ENCODE measurements around the gene LRRN3.

Gene LRRN3

DNA sequence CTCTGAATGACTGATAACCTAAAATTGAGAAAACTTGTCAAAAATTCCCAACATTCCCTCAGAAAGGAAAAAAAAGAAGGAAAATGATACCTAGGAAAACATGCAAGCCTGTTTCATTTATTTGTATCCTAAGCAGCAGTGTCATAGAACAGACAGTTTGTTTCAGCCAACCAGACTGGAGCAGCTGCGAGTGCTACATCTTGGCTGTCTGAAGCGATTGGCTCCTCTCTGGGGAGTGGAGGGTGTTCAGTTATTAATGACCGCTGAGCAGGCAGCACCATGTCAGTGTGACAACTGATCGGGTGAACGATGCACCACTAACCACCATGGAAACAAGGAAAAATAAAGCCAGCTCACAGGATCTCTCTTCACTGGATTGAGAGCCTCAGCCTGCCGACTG lies at the start of gene LRRN3:
Gene LRRN3 (plus strand): TSS at position 282 of the 400 bp plus-strand sequence. CDS start 31,646 bp downstream, outside the sequence.
- DNase-seq (ENCODE audit: low spot score), result no peak
- TF ChIP-seq, protein P1, sequence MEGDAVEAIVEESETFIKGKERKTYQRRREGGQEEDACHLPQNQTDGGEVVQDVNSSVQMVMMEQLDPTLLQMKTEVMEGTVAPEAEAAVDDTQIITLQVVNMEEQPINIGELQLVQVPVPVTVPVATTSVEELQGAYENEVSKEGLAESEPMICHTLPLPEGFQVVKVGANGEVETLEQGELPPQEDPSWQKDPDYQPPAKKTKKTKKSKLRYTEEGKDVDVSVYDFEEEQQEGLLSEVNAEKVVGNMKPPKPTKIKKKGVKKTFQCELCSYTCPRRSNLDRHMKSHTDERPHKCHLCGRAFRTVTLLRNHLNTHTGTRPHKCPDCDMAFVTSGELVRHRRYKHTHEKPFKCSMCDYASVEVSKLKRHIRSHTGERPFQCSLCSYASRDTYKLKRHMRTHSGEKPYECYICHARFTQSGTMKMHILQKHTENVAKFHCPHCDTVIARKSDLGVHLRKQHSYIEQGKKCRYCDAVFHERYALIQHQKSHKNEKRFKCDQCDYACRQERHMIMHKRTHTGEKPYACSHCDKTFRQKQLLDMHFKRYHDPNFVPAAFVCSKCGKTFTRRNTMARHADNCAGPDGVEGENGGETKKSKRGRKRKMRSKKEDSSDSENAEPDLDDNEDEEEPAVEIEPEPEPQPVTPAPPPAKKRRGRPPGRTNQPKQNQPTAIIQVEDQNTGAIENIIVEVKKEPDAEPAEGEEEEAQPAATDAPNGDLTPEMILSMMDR (IDR thresholded peaks at IDR 0.05; ENCODE audit: extremely low read depth, insufficient read depth, missing control alignments), result no peak
- in situ Hi-C loops (cut with MboI; ENCODE audit: low pct_unique_long_range_greater_than_20kb, low sequenced_read_pairs, unreplicated experiment), result loop anchor here (25.0 kb wide), 2 partner anchors 396 to 646 kb away; no protein-coding TSS in a partner anchor

DNA sequence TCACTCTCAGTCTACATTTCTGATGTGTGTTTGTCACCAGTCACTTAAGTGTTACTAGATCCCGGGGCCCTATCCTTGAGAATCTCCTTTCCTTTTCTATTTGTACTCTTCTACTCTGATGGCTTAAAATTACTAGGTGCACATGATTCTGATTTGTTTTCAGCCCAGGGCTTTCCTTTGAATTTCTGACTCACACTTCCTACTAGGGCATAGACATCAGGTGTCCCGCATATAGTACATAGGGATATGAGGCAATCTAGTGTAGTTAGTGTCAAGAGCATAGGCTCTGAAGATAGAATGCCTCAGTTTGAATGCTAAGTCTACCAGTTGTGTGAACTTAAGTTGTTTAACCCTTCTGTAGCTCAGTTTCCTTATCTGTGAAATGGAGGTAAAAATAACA lies 49.4 kb upstream of the LRRN3 start:
- TF ChIP-seq, protein P1 (IDR thresholded peaks at IDR 0.05; ENCODE audit: extremely low read depth, insufficient read depth, missing control alignments), result no peak
- in situ Hi-C loops (cut with MboI; ENCODE audit: low pct_unique_long_range_greater_than_20kb, low sequenced_read_pairs, unreplicated experiment), result no loop called here
- DNase-seq (ENCODE audit: low spot score), result no peak

DNA sequence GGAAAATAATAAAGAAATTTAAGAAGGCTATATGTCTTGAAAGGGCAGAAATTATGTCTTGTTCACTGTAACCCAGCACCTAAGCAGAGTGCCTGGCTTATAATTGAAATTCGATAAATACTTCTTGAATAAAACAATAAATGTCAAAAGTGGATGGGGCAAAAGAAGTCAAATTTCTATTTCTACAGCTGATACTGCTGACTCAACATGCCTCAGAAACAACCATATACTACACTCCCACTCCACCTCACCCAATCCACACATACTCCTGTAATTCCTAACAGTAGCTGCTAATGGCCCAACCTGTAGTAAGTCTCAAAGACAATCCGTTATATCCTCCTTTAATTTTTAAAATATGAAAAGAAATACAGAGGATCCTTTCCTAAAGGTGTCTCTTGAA lies 48.1 kb upstream of the LRRN3 start:
- in situ Hi-C loops (cut with MboI; ENCODE audit: low pct_unique_long_range_greater_than_20kb, low sequenced_read_pairs, unreplicated experiment), result no loop called here
- TF ChIP-seq, protein P1 (IDR thresholded peaks at IDR 0.05; ENCODE audit: extremely low read depth, insufficient read depth, missing control alignments), result no peak
- DNase-seq (ENCODE audit: low spot score), result no peak

DNA sequence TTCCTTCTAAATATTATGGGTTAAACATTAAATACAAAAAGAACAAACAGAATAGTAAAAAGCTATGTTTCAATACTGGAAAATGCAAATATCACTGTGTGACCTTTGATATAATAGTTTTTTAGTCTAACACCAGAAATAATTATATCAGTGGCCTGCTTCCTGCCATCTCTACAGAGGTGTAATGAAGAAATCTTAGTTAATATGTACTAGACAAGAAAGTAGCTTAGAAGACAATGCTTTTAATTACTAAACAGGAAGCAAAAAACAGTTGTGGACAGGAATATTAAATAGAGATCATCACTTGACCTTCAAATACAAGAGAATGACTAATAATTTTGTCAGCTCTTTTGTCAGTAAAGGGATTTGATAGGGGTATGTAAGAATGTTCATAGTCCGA lies 47.4 kb upstream of the LRRN3 start:
- in situ Hi-C loops (cut with MboI; ENCODE audit: low pct_unique_long_range_greater_than_20kb, low sequenced_read_pairs, unreplicated experiment), result no loop called here
- TF ChIP-seq, protein P1 (IDR thresholded peaks at IDR 0.05; ENCODE audit: extremely low read depth, insufficient read depth, missing control alignments), result no peak
- DNase-seq (ENCODE audit: low spot score), result no peak

DNA sequence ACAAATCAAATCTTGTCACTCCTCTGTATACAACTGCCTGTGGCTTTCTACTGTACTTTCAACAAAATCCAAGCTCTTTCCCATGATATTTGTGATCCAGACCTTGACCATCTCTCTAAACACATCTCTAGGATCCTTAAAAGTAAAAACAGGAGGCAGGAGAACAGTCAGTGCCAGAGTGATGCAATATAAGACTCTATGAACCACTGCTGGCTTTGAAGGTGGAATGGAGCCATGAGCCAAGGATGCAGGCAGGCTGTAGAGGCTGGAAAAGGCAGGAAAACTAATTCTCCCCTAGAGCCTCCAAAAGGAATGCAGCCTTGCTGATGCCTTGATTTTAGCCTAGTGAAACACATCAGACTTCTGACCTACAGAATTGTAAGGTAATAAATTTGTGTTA lies 45.5 kb upstream of the LRRN3 start:
- DNase-seq (ENCODE audit: low spot score), result no peak
- TF ChIP-seq, protein P1 (IDR thresholded peaks at IDR 0.05; ENCODE audit: extremely low read depth, insufficient read depth, missing control alignments), result no peak
- in situ Hi-C loops (cut with MboI; ENCODE audit: low pct_unique_long_range_greater_than_20kb, low sequenced_read_pairs, unreplicated experiment), result no loop called here

DNA sequence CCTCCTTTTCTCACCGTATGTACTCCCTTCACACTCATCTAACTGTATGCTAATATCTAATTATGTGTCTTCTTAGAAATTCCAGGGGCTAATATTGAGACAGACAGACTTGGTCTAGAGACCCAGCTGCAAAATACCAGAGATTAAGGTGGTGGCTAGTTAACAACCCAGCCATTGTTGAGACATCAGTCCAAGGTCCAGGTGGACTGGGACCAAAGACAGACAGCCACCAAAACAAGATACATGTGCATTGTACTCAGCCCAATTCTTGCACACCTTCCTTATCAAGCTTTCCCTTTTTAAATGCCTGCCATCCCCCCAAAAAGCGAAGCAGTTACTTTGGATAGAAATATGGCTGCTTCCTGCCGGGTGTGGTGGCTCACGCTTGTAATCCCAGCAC lies 43.3 kb upstream of the LRRN3 start:
- no peak for DNase-seq (ENCODE audit: low spot score)
- TF ChIP-seq, protein P1 (IDR thresholded peaks at IDR 0.05; ENCODE audit: extremely low read depth, insufficient read depth, missing control alignments), result no peak
- in situ Hi-C loops (cut with MboI; ENCODE audit: low pct_unique_long_range_greater_than_20kb, low sequenced_read_pairs, unreplicated experiment), result no loop called here
